Measurements from ENCODE around the gene MRPS22.
"Not testable (repeated sequence)": the region's sequence is repeated elsewhere in the genome, so short reads cannot be mapped to it uniquely, and the experiment has no call there.

Gene MRPS22

DNA sequence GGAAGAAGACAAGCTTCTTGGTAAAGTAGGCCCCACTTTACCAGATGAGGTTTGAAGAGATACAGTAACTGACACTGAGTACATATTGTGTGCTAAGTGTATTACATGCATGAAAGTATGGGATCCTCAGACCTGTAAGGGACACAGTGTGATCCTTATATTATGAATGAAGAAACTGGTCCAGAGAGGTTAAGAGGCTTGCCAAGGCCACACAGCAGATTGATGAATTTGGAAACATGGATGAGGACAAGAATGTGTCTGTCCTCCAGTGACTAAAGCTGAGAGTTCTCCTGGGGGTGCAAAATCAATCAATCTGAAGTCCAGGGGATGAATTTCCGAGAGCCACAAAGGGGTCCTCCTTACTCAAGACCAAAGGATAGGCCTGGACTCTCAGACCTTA lies 31.4 kb upstream of the MRPS22 start:
- no peak for DNase-seq (ENCODE audit: low spot score)

DNA sequence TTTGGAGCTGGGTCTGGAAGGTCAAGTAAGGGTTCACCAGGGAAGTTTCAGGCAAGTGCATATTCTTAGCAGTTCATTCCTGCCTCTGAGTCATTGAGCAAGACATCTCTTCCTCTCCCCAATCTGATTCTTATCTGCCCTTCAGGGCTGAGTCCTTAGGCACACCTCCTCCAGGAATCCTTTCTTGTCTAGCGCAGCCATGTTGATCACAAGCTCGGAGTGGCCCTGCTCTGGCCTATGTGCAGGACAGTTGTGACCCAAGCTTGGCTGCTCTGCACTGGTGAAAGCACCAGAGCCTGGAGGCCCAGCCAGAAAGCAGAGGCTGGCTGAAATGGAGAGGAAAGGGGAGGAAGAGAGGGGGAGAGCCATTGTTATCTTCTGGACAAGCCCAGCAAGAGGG lies 30.9 kb upstream of the MRPS22 start:
- no peak for DNase-seq (ENCODE audit: low spot score)

DNA sequence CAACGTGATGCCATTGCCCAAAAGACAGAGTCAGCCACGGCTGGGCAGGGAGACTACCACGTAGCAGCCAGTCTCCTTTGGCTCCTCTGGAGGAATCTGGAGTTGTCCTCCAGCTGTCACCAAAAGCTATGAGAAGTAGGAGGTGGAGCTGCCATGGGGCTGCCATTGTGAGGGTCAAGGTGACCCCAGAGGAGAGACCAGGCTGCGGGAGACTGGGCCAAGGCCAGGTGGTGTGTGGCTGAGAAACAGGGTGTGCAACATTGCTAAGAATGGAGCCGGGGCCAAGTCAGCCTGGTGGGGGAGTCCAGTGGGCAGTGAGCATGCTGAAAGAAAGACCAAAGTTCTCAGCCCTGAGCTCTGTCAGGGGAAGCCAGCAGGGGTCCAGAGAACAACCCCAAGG lies 29.9 kb upstream of the MRPS22 start:
- no peak for DNase-seq (ENCODE audit: low spot score)

DNA sequence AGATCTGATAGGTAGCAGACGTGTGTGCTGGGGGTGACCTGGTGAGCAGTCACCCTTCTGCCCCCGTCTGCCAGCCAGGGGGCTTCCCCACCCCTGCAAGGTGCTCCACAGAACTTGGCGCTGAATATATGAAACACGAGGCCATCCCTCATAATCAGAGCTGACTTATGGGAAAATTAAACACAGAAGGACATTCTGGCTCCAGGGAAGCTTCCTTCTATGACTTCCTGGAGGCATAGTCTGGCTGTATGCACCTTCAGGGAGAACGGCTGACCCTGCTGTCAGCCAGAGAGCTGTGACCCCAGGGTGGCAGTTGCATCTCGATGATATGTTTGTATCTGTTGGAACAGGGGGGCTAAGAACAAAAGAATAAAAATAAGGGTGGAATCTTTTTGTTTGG lies 26.6 kb upstream of the MRPS22 start:
- no peak for DNase-seq (ENCODE audit: low spot score)

DNA sequence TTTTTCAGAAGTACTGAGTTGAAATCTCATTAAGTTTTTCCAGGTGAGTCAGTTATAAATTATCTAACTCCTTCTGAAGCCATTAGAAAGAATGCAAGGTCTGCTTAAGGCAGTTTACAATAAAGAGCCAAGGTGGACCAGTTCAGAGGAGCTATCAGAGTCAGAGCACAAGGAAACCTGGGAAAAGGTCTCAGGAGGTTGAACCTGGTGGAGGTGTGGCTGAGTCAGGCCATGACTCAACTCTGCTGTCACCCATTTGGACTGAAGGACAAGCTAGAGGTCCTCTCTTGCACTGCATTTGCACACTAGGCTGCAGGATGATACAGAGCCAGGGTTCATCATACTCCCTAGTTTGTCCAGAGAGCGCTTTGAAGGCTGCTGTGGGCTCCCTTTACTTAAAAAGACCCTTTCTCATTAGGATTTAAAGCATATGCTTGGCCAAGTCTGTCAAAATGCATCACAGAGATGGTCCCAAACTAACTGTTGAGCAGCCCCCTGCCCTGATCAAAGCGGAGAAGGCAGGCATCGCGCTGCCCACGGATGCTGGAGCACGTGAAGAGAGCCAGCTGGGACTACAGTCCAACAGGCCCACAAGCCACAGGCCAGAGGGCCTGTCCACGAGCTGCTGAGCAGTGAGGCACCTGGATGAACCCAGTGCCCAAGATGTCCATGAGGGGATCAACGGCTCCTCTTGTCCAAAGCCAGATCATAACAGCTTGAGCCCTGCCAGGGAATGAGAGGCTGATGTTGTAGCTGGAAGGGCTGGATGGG lies 26.0 kb upstream of the MRPS22 start:
- no peak for DNase-seq (ENCODE audit: low spot score)

DNA sequence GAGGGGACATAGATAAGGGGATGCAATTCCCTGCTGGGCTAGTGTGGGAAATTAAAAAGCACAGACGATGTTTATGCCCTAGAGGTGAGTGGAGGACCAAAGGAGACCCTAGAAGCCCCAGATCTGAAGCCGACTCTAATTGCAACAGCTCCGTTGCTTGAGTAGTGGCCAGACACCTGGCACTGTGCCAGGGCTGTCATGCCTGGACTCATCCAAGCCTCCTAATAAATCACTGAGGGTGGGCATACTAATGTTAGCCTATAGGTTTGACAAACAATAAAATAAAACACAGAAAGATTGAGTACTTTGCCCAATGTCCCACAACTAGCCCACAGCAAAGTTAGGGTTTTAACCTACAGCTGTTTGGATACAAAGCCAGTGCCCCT lies 25.4 kb upstream of the MRPS22 start:
- DNase-seq (ENCODE audit: low spot score) = no peak

DNA sequence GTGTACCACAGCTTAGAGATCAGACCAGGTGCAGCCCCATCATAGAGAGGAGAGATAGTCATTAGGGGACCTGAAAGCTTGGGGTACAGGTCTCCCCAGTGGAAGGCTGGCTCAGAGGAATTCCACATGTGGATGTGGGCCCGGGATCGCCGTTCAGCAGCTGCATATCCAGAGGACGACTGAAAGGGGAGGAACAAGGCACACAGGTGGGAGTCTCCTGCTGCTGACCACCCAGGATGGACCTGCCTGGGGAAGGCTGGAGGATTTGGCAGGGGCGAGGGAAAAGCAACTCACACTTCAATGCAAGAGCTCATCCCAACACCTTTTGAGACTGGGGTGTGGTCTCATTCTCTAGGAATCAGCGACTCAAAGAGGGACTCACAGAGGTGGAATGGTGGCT lies 25.0 kb upstream of the MRPS22 start:
- DNase-seq (ENCODE audit: low spot score) = no peak

DNA sequence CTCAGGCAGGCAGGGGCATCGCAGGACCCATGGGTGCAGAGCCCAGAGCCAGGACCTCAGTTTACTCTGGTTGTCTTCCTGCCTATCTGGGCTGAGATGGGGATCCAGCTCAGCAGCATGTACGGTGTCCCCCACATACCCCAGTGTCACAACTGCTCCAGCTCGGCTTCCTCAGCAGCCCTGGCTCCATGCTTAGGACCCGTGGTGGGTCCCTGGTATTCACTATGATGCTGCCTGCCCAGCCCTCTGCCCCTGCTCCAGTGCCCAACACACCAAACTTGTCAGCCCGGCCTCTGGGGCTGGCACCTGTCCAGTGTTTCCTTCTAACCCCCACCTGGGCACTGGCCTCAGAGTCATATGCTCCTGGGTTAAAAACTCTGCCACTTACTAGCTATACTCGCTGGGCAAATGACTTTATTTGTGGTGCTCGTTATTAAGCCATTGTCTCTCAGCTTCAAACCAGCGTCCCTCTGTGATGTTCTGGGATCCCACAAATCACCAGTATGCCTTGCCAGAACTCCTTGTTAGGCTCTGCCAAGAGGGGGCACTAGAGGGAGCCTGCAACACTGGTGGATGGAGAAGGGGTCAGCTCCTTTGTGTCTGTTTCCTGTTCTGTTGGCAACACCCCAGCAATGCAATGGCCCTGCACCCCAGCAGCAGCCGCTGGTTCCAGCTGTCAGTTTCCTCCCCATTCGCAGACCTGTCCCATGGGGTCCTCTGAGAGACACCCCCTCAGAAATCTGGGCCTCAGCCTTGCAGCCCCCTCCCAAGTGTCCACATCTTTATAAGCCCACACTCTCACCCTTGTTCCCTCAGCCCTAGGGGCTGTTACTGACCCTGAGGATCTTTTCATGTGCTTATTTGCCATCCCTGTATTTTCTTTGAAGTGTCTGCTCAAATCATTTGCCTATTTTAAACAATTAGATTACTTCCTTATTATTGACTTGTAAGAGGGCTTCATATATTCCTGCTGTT lies 24.1 kb upstream of the MRPS22 start:
- no peak for DNase-seq (ENCODE audit: low spot score)

DNA sequence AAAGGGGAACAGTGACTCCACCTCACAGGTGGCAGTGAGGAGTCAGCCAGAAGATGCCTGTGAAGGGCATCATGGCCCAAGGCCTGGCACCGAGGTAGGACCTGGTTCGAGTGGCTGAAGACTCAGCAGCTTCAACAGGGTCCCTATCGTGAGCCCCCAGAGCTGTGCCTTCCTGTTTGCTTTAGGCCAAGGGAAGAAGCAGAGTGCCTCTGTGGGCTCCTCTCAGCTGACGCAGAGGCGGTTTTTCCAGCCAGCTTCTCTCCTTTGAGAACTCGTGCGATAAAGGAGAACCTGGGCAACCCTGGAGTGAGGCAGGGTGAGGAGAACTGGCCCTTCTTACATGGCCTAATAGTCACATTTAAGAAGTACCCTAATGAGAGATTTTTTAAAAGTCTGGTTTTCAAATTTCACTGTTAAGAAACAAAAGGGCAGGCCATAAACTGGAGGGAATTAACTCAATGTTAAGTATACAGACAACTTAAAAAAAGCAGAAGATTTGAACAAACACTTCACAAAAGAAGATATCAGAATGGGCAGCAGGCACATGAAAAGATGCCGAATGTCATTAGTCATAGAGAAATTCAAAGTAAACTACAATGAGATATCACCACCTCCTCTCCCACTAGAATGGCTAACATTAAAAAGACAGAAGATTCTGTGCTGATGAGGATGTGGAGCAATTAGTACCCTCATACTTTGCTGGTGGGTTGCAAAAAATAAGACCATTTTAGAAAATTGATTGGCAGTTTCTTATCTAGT lies 23.1 kb upstream of the MRPS22 start:
- DNase-seq (ENCODE audit: low spot score) = no peak

DNA sequence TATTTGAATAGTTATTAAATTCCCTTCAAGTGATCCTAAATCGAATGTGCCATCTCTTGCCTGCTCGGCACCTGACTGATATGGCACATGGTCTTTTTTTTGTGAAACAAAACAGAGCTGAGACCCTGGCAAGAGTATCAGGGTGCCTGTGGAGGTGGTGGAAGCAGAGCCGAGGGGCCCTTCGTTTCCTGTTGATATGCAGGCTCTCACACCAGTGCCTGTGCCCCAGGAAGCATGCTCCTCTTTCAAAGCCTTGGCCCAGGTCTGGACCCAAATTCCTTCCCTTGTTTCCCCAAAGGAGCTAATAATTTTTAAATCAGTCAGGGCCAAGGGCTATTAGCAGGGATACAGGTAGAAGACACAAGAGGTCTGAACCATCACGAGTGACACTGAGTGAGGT lies 21.5 kb upstream of the MRPS22 start:
- no peak for DNase-seq (ENCODE audit: low spot score)

DNA sequence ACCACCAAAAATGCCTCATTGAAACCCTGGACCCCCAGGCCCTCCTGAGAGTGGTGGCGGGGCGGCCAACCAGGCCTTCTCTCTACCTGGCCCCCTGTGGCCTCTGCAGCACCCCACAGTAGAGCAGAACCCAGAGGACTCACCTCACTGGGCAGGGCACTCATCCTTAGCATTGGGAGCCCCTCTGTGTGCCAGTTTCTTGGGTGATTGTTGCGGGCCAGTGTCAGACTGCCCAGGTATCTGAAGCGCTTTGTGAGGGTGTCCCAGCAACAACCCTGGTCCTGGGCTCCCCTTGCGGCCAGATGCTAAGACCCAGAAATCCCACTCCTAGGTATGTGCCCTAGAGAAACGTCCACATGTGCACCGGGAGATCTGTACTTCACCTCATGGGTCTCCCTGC lies 20.7 kb upstream of the MRPS22 start:
- DNase-seq (ENCODE audit: low spot score) = no peak

DNA sequence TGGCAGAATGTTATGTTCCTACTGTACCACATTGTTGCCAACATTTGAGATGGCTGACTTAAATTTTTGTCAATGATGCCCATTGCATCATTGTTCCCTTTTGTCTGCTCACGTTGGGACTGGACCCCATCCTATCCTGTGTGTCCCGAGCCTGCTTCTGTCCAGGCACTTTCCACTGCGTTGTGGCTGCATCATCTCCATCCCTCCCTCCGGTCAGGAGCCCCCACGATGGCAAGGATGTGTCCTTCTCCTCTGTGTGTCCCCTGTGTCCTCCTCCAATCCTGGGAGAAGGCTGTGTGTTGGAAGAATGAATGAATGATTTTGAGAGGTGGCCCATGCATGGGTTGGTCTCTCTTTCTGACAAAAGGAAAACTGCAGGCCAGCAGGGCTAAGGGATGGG lies 19.4 kb upstream of the MRPS22 start:
- no peak for DNase-seq (ENCODE audit: low spot score)

DNA sequence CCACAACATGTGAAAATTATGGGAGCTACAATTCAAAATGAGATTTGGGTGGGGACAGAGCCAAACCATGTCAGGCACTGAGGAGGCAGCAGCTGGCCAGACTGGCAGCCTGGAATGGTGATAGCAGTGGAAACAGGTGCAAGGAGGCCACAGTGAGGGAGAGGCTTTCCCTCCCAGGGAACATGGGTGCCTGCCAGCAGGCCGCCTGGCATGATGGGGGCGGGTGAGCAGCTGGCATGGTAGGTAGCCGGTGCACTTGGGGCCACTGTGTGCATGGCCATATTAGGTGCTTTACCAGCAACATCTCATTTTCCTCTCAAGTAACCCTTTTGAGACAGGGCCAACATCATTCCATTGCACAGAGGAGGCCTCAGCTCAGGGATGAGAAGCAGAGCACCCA lies 18.3 kb upstream of the MRPS22 start:
- no peak for DNase-seq (ENCODE audit: low spot score)

DNA sequence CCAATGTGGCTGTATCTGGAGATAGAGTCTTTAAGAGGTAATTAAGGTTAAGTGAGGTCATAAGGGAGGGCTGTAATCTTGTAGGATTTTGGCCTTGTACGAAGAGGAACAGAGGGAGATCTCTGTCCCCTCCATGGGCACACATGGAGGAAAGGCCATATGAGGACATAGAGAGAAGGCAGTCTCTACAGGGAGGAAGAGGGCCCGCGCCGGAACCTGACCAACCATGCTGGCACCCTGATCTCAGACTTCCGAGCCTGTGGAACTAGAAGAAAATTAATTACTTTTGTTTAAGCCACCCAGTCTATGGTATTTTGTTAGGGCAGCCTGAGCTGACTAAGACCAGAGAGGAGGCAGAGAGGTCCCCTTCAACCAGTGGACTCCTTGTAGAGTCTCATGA lies 17.7 kb upstream of the MRPS22 start:
- DNase-seq (ENCODE audit: low spot score) = no peak

DNA sequence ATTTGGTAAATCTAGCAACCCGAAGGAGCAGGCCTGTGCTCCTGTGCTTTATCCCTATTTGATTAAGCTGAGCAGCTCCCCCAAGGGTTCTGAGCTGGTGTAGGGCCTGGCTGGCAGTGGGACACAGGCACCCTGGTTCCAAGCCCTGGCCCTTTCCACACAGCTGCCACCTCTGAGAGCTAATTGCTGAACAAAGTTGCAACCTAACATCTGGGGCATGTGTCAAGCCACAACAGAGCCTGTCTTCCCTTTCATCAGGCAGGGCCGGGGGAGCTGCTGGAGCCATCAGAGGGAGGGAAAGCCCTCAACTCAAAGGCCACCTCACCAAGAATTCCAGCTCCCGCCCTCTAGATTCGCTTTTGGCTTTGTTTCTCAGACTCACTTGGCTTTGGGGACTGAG lies 17.1 kb upstream of the MRPS22 start:
- no peak for DNase-seq (ENCODE audit: low spot score)

DNA sequence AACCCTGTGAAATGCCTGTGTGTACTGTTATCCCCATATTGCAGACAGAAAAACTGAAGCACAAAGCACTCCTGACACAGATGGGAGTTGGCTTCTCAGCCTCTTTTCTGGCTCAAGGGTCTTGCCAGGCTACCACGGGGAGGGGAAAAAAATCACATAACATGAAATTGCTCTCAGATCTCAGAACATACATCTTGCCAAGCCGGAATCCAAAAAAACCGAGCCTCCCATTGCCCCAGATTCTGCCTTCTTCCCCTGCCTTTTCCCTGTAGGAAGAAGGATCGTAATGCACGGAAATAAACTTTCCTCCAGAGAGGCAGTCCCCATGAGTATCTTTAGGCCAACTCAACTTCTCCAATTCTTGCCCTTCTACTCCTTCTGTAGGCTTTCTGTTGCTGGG lies 16.6 kb upstream of the MRPS22 start:
- DNase-seq (ENCODE audit: low spot score) = no peak

DNA sequence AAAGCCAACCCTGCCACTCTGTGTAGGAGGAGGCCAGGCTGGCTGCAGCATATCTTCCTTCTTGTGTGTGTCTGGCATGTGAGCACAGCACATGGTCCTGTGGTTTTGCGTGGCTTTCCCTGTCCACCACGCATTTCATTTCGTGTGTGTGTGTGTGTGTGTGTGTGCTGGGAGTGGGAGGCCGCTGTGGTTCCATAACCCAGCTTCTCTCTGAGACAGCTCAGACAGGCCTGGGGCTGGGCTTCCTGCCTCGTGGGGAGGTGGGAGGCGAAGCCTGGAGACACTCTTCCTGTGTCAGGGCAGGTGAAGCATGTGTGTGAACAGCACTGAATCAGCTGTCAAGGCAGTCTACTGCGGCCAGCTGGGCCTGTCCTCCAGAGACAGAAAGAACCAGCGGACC lies 16.0 kb upstream of the MRPS22 start:
- DNase-seq (ENCODE audit: low spot score) = no peak

DNA sequence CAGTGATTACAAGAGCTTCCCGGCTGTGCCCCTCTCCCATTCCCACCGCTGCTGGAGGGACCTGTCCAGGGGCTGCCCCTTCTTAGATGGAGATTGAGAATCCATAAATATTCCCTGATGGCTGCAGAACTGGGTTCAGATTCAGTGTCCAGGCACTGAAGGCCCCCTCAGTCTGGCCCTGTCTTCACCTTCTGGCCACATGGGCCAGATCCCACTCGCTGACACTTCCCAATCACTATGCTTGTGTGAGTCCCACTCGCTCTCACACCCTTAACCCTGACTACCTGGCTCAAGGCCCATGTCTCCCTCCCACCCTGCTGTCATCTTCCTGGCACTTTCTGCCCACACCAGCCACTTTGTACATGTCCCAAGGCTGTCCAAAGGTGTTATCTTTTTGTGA lies 15.5 kb upstream of the MRPS22 start:
- DNase-seq (ENCODE audit: low spot score) = no peak

DNA sequence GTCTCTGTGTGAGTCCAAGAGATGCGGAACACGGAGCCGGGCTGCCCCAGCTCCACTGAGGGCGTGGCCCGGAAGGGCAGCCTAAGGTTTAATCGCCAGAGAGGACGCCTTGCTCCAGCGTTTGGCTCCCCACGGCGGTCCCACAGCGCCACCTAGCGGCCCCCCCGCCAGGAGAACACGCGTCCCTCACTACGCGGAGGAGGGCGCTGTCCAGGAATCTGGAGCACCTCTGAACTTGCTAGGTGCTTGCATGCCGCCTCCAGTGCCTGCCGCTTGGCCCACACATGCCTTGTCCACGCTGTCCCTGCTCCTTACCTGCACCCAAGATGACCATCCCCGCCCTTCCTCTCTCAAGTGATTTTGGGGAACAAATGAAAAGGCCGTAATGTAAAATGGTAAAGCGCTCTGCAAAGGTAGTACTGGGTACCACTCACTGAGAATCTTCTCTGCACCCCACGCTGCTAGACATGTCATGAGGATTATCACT lies 14.4 kb upstream of the MRPS22 start:
- peak; percentile 84 for DNase-seq (ENCODE audit: low spot score)

DNA sequence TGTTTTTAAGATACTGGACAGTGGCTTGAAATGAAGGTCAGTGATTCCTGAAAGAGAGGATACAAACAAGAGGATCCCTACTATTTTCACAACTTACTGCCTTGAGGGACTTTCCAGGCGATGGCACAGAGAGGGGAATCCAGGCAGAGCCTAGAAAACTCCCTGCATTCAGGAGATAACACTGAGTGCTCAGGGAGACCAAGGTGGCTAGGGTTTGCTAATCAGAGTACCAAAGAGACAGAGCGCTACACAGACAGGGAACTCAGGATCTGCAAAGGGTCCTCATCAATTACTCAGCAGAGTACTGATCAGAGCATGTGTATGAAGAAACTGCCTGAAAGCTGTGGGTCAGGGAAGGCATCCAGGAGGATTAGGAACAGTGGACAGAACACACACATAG lies 11.7 kb upstream of the MRPS22 start:
- DNase-seq (ENCODE audit: low spot score) = no peak

DNA sequence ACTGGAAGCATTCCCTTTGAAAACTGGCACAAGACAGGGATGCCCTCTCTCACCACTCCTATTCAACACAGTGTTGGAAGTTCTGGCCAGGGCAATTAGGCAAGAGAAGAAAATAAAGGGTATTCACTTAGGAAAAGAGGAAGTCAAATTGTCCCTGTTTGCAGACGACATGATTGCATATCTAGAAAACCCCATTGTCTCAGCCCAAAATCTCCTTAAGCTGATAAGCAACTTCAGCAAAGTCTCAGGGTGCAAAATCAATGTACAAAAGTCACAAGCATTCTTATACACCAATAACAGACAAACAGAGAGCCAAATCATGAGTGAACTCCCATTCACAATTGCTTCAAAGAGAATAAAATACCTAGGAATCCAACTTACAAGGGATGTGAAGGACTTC lies 9.1 kb upstream of the MRPS22 start:
- DNase-seq (ENCODE audit: low spot score) = not testable (repeated sequence)

DNA sequence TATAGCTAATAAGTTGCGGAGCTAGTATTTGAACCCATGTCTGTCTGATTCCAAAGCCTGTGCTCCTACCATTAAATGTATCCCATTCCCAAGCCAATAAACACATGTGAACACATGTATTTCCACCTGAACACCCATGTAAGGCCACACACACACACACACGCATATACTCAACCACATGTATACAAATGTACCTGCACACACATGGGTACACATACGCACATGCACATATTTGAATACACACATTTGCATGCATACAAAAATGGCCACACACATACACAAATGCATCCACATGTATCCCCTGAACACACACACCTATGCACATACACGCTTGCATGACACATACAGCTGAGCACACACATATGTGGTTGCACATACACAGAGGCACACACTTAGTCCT lies 5.4 kb upstream of the MRPS22 start:
- no peak for DNase-seq (ENCODE audit: low spot score)

Measured in hematopoietic multipotent progenitor cell treated with erythropoietin and hydrocortisone succinate and interleukin-3 and kit ligand, for 15 days (in vitro differentiated cells).